CD4-positive, alpha-beta T cell treated with Interleukin-17A for 4 hours (primary cell): ENCODE data around the gene SLC12A4.
A peak's percentile ranks its signal among the peaks of the same experiment; 100 is the strongest.

ENCODE experiments used
- DNase-seq: peaks from one replicate; pipeline ENCODE4 v3.0.0-alpha.2; 2020; ENCODE audit warnings: mixed read lengths

The SLC12A4 gene

DNA sequence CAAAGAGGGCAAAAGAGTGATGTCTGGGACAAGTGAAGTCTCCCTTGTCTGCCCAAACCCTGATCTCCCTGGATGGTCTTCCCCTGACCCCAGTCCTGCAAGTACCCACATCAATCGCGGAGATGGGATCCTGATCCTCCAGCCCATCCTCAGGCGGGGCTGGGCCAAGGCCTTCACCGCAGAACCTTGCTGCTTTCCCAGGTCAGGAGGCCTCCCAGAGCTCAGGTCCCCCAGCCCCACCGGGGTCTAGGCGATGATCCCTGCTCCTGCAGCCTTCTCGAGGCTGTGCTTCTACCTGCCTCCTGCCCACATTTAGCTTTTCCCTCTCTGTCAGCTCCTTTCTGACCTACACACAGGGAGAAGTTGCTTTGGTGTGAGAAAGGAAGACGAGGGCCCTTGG, 6.3 kb downstream of the SLC12A4 start:
- no peak for DNase-seq

DNA sequence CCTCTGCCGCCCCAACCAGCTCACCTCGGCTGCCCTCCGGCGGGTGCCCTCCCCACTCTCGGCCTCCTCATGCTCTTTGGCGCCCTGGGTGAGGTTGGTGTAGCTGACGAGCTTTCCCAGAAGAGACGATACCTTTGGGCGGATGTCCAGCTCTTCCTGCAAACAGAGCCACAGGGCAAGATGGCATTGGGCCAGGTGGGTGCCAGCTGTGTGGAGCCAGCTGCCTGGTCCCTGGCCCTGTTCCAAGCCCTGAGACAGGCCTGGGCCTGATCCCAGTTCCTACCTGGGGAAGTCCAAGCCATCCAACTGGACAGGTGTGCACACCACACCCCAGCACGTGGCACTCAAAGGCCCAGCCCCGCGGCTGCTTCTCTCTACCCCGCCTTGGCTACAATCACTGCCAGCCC, 6.9 kb downstream of the SLC12A4 start:
- DNase-seq: no peak

GRCh38 chr16:67959536-67960329, 8.7 kb downstream of the SLC12A4 start:
- DNase-seq: no peak

- DNase-seq: no peak
Measured at GRCh38 chr16:67957622-67958021, 10.8 kb downstream of the SLC12A4 start.

DNA sequence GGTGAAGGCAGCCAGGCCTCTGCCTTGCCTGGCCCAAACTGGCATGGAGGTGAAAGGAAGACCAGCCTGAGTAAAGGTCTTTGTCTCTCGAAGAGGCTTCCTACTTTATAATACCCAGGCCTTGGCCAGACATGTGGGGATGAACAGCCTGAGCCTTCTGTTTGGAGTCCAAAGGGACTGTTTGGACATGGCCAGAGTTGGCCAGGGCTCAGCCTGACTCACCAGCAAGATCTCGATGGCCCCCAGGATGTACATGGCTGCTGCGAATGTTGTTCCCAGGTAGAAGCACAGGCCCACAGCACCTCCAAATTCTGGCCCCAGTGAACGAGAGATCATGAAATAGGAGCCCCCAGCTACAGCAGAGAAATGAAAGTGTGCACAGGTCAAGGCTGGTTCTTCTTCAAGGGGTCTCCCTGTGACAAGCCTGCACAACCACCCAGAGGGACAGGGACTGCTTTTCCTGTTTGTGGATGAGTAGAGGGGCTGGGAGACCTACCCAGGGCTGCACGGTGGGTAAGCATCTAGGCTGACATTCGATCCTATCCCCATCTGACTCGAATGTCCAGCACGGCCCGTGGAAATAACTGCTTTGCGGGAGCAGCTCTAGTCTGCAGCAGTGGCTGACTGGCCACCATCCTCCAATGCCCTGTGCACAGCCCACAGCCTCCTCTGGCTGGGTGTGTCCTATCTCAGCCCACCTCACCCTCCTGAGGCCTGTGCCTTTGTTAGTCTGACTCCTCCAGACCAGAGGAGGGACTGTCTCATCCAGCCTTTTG, 13.8 kb downstream of the SLC12A4 start:
- no peak for DNase-seq

DNA sequence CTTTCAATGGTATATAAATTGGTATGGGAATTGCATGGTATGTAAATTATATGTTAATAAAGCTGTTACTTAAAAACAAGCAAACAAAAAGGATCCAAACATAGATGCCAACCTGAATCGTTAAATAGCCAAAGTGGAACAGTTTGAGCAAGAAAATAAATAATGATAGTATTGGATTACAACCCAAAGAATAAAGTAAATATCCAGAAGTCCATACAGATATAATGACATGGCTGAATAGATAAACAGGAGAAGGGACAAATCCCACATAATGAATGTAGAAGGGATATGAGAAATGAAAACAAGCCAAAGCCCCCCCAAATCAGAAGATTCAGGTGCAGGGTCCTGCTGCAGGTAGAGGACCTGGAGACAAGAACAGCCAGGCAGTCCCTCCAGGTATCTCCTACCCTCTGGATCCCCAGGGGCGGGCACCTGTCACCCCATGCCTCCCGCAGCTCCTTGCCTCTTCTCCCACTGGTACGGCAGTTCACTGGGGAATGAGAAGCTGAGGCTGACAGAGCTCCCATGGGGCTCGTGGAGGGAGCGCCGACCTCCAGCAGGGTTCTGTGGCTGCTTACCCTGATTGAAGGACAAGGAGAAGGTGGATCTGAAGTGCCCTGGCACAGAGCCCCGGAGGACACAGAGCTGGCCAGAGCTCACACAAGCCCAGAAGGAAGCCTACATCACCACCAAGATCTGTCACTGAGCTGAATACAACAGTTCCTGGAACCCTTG, 14.6 kb downstream of the SLC12A4 start:
- DNase-seq: no peak

DNA sequence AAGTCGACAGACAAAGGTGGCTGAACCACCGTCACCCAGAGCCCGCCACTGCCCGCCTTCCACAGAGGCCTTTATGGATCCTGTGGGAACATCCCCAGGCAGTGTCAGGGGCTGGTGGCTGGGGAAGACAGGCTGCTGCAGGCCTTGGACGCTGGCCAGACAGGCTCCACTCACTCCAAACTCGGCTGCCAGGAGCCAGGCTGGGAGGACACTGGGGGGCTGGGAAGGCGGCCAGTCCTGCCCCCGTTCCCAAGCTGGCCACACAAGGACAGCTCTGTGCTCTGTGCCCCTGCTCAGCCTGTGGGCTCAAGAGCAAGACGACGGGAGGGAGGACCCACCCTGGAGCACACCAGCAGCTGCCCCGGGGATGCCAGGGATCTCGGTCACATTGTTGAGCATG, 17.0 kb downstream of the SLC12A4 start:
- DNase-seq: no peak

GRCh38 chr16:67950335-67950843, 18.0 kb downstream of the SLC12A4 start:
- DNase-seq: no peak

- no peak for DNase-seq
Measured at GRCh38 chr16:67949645-67950044, 18.8 kb downstream of the SLC12A4 start.

DNA sequence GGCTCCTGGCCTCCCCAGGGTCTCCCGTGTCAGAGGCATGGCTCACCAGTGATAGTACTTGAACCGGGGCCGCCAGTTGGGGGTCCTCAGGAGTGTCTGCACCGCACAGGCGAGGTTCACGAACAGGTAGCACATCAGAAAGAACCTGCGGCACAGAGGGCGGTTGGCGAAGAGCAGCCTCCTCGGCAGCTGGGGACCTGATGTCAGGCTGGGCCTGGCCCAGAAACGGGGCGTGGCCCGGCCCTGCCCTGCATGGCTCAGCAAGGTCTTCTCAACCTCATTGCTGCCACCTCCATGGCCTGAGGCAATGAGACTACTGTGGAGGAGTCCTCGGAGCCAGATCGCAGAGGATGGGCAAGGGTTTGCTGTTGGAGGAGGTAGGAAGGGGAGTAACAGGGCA, 20.4 kb downstream of the SLC12A4 start:
- DNase-seq: no peak

- no peak for DNase-seq
Measured at GRCh38 chr16:67946966-67947558, 21.4 kb downstream of the SLC12A4 start.

DNA sequence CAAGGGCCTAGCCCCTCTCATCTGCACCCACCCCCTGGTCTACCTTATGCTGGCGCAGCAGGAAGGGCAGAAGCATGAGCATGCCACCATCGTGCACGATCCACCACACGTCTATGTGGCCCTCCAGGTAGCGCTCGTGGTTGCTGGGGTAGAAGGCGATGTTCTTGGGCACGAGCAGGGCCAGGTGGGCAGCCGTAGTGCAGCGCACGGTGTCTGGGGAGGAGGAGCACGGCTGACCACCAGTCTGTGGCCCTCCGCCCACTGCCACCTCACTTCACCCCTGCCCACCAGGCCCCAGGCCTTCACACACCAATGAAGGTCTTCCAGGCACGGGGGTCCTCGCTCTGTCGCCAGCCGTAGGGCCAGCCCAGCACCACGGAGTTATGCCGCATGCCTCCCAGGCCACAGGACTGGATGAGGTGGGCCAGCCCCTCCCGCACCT, 22.3 kb downstream of the SLC12A4 start:
- no peak for DNase-seq

- no peak for DNase-seq
Measured at GRCh38 chr16:67945392-67945933, 23.0 kb downstream of the SLC12A4 start.

DNA sequence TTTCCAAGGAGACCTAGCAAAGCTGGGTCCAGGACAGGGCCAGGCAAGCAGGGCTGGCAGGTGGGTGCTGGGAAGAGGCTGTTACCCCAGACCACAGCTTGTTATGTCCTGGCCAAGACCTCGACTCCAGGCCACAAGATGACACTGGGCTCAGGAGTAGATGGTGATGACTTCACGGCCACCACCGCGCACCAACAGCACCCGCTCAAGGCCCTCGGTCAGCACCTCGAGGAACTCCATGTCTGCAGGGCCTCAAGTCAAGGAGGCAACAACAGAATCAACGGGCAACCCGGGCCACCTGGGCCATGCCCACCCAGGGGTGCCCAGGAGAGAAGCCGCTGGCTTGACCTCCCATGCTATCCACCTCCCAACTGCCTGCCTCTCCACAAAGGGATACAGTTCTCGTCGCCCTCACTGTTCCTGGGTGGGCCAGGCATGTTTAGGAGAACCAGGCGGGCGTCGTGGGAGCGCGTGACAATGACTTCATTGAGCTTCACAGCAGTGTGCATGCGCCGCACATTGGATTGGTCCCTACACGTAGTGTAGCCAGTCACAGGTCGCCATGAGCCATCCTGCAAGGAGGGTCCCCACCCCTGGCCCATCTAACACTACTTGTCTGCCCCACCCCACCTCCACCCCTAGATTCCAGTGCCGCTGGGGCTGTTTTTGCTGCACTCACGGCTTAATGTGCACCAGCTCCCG, 23.6 kb downstream of the SLC12A4 start:
- no peak for DNase-seq

DNA sequence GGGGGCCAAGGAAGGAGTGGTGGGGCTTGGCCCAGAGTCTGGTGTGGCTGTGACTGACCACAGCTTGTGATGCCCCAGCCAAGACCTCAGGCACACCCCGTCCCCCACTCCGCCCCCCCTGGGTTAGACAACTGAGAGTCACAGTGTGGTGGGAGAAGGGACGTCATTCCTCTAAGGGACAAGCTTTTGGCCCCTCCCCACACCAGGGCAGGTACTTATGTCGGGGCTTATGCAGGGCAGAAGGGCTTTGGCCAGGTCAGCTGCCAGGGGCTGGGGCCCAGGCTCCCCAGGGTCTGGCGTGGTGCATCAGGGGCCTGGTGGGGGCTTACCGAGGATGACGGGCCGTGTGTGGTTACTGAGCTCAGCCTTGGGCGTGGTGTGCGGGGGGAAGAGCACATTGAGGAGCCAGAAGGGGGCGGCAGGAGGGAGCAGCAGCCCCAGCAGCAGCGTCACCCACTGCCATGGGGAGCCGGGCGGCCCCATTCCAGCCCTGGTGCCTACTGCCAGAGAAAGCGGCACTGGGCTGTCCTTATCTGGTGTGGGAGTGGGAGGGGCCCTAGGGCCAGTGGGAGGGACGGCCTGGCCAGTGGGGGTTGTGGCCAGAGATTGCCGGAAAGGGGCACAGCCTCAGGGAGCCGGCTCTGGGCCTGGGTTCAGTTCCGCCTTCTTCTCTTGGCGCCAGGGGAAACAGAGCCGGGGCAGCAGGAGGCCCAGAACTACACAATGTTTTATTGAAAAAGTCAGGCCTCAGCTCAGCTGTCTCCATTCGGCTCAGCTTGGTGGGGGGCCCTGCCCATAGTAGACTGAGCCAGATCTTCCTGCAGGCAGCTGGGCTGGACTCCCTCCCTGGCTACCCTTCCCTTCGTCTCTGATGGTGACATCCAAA, 24.6 kb downstream of the SLC12A4 start, which contains the start of gene LCAT:
LCAT (minus strand) TSS at position 502 of the 886 bp plus-strand sequence; CDS start at position 483, 19 bp downstream.
- no peak for DNase-seq

DNA sequence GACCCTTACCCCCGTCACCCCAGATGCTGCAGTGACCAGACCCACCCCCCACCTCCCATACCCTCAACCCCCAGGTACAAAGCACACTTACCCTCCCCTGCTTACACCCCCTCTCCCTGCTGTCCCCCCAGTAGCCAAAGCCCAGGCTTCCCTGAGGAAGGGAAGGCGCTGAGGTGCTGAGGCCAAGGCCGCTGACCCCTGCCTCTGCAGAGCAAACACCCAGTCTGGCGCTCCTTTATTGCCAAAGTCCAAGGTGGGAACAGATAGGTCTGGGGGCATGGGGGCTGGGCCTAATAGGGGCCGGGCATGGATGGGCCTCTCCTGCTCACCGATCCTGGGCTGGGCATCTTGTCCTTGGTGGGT, 25.2 kb downstream of the SLC12A4 start:
- no peak for DNase-seq

- no peak for DNase-seq
Measured at GRCh38 chr16:67942510-67943255, 25.8 kb downstream of the SLC12A4 start.

- peak; percentile 49 for DNase-seq
Measured at GRCh38 chr16:67942200-67942509, 26.3 kb downstream of the SLC12A4 start.

GRCh38 chr16:67941469-67942199, 26.8 kb downstream of the SLC12A4 start:
- DNase-seq: no peak
